Neural progenitor cell (in vitro differentiated cells): ENCODE measurements around the gene ZNF469. TPM values are rescaled to one million over a fixed set of nuclear protein-coding genes. Genes with fewer than 3 reads are reported as not detected.

Experiments used
- DNase-seq: peaks from one replicate; pipeline ENCODE4 v3.0.0-alpha.2; 2016; ENCODE audit warnings: low spot score
- H2AFZ ChIP-seq: fragments of 200-600 bp; sonication (generic); replicated peaks from 2 replicates; pipeline ENCODE4 v1.6.1; 2016; ENCODE audit warnings: antibody characterized with exemption
- H3F3A ChIP-seq: fragments of 200-600 bp; sonication (generic); 2 replicates; pipeline ENCODE4 v1.6.1; 2016; ENCODE audit warnings: antibody characterized with exemption, low read depth
- H3K27ac ChIP-seq: fragments of 200-600 bp; sonication (generic); 2 replicates; pipeline ENCODE4 v1.5.1; 2016; ENCODE audit warnings: mild to moderate bottlenecking
- H3K27me3 ChIP-seq: fragments of 200-600 bp; sonication (generic); 2 replicates; pipeline ENCODE4 v1.6.1; 2016; ENCODE audit warnings: mild to moderate bottlenecking, moderate library complexity
- H3K36me3 ChIP-seq: fragments of 200-600 bp; sonication (generic); 2 replicates; pipeline ENCODE4 v1.5.1; 2016
- H3K4me1 ChIP-seq: fragments of 200-600 bp; sonication (generic); 2 replicates; pipeline ENCODE4 v1.6.1; 2016; ENCODE audit warnings: mixed run types
- H3K4me2 ChIP-seq: fragments of 200-600 bp; sonication (generic); 2 replicates; pipeline ENCODE4 v1.6.1; 2016
- H3K4me3 ChIP-seq: fragments of 200-600 bp; sonication (generic); 2 replicates; pipeline ENCODE4 v1.5.1; 2016
- H3K79me2 ChIP-seq: fragments of 200-600 bp; sonication (generic); 2 replicates; pipeline ENCODE4 v1.6.1; 2016; ENCODE audit warnings: low read depth
- H3K9ac ChIP-seq: fragments of 200-600 bp; sonication (generic); 2 replicates; pipeline ENCODE4 v1.6.1; 2016
- H3K9me3 ChIP-seq: fragments of 200-600 bp; sonication (generic); 2 replicates; pipeline ENCODE4 v1.5.1; 2016; ENCODE audit warnings: low read depth
- H4K20me1 ChIP-seq: fragments of 200-600 bp; sonication (generic); 2 replicates; pipeline ENCODE4 v1.6.1; 2016; ENCODE audit warnings: low read depth
- H3K27ac Mint-ChIP-seq: 3 replicates; pipeline ENCODE4 v1.8.0; 2021; ENCODE audit warnings: mixed read lengths
- H3K27me3 Mint-ChIP-seq: 2 replicates; pipeline ENCODE4 v1.8.0; 2022; ENCODE audit warnings: low read depth, mild to moderate bottlenecking, inconsistent platforms, moderate library complexity, mixed read lengths; ENCODE audit not compliant: insufficient read depth
- H3K36me3 Mint-ChIP-seq: 3 replicates; pipeline ENCODE4 v1.8.0; 2021; ENCODE audit warnings: mixed read lengths
- H3K4me1 Mint-ChIP-seq: 3 replicates; pipeline ENCODE4 v1.8.0; 2021; ENCODE audit warnings: mixed read lengths
- H3K4me3 Mint-ChIP-seq: 3 replicates; pipeline ENCODE4 v1.8.0; 2021; ENCODE audit warnings: mild to moderate bottlenecking, moderate library complexity, mixed read lengths
- H3K9me3 Mint-ChIP-seq: 3 replicates; pipeline ENCODE4 v1.8.0; 2020; ENCODE audit warnings: mixed read lengths
- CTCF ChIP-seq: fragments of 200-600 bp; sonication (generic); IDR thresholded peaks from 2 replicates; pipeline ENCODE4 v1.5.1; 2017; ENCODE audit warnings: antibody characterized with exemption, mild to moderate bottlenecking
- EZH2 ChIP-seq: fragments of 200-600 bp; sonication (generic); IDR thresholded peaks from 2 replicates; pipeline ENCODE4 v1.6.1; 2017; ENCODE audit warnings: antibody characterized with exemption, mild to moderate bottlenecking, moderate library complexity
- EZH2phosphoT487 ChIP-seq: fragments of 200-600 bp; sonication (generic); IDR thresholded peaks from 2 replicates; pipeline ENCODE4 v1.6.1; 2017; ENCODE audit warnings: antibody characterized with exemption
- total RNA-seq: library from RNA; depleted of rRNA; stranded (reverse); fragments of >200 nt; gene quantifications from 2 replicates; pipeline ENCODE4 v1.2.3, GENCODE V29; 2015; ENCODE audit warnings: low replicate concordance

Gene ZNF469
- total RNA-seq, 1 donor from 2014 or later = 0.02 TPM

- Mint-ChIP-seq H3K9me3 (no peaks in the 10 kb centered on the region), H3K27ac (no peak overlapping the region), H3K27me3 (peaks cover 9% of the 10 kb centered on the region), H3K4me3 (no peak overlapping the region), H3K36me3 (no peaks in the 10 kb centered on the region), H3K4me1 (no peaks in the 10 kb centered on the region)
- Histone ChIP-seq H3K4me2 (no peak overlapping the region), H3K36me3 (no peaks in the 10 kb centered on the region), H3K27ac (no peak overlapping the region), H2AFZ (no peak overlapping the region), H3K4me1 (no peaks in the 10 kb centered on the region), H3K4me3 (no peak overlapping the region), H3K9me3 (no peaks in the 10 kb centered on the region), H3K9ac (no peak overlapping the region), H3K79me2 (no peaks in the 10 kb centered on the region), H3F3A (no peaks in the 10 kb centered on the region), H3K27me3 (peaks cover 14% of the 10 kb centered on the region), H4K20me1 (no peaks in the 10 kb centered on the region)
- DNase-seq = no peak
- TF ChIP-seq EZH2phosphoT487 = no peak
- no peak for TF ChIP-seq CTCF
- no peak for TF ChIP-seq EZH2
Measured at GRCh38 chr16:88390735-88391134, 8.0 kb downstream of the ZNF469 start.

- TF ChIP-seq CTCF (no peak), EZH2 (no peak)
- Mint-ChIP-seq H3K4me1 (no peaks in the 10 kb centered on the region), H3K27me3 (peaks cover 9% of the 10 kb centered on the region), H3K4me3 (no peak overlapping the region), H3K27ac (no peak overlapping the region), H3K36me3 (no peaks in the 10 kb centered on the region), H3K9me3 (no peaks in the 10 kb centered on the region)
- DNase-seq = no peak
- peaks cover 8% of the 10 kb centered on the region for H3K27me3 ChIP-seq
- H4K20me1 ChIP-seq = no peaks in the 10 kb centered on the region
- no peaks in the 10 kb centered on the region for H3K4me1 ChIP-seq
- no peak overlapping the region for H2AFZ ChIP-seq
- no peak overlapping the region for H3K9ac ChIP-seq
- H3K36me3 ChIP-seq = no peaks in the 10 kb centered on the region
- no peak overlapping the region for H3K4me2 ChIP-seq
- no peaks in the 10 kb centered on the region for H3K79me2 ChIP-seq
- H3K27ac ChIP-seq = no peak overlapping the region
- no peaks in the 10 kb centered on the region for H3F3A ChIP-seq
- H3K9me3 ChIP-seq = no peaks in the 10 kb centered on the region
- no peak overlapping the region for H3K4me3 ChIP-seq
Measured at GRCh38 chr16:88391144-88391850, 8.5 kb downstream of the ZNF469 start.

GRCh38 chr16:88392111-88392510 lies 9.4 kb downstream of the ZNF469 start:
- Histone ChIP-seq H3K9ac (no peak overlapping the region), H3F3A (no peaks in the 10 kb centered on the region), H3K79me2 (no peaks in the 10 kb centered on the region), H2AFZ (no peak overlapping the region), H3K27me3 (peaks cover 3% of the 10 kb centered on the region), H3K27ac (no peak overlapping the region), H3K9me3 (no peaks in the 10 kb centered on the region), H4K20me1 (no peaks in the 10 kb centered on the region), H3K4me2 (no peak overlapping the region), H3K36me3 (no peaks in the 10 kb centered on the region), H3K4me1 (no peaks in the 10 kb centered on the region), H3K4me3 (no peak overlapping the region)
- Mint-ChIP-seq H3K4me1 (no peaks in the 10 kb centered on the region), H3K4me3 (peak overlapping the region; percentile 46), H3K27ac (no peak overlapping the region), H3K27me3 (peaks cover 7% of the 10 kb centered on the region), H3K9me3 (no peaks in the 10 kb centered on the region), H3K36me3 (no peaks in the 10 kb centered on the region)
- no peak for TF ChIP-seq CTCF
- TF ChIP-seq EZH2 = no peak
- TF ChIP-seq EZH2phosphoT487 = no peak
- DNase-seq = no peak
